Activated CD8-positive, alpha-beta T cell treated with anti-CD3 and anti-CD28 coated beads for 36 hours (primary cell): ENCODE data around the gene CROT. TPM values are rescaled to one million over a fixed set of nuclear protein-coding genes. Genes with fewer than 3 reads are reported as not detected.

Experiments
- ATAC-seq: fragments of 200-7000 bp; cut with Tn5 transposase; one replicate; pipeline ENCODE4 v1.10.0; 2021; ENCODE audit warnings: mild to moderate bottlenecking, moderate library complexity
- CTCF ChIA-PET: fragments of 350-600 bp; sonication (Branson Sonifier 250); formaldehyde crosslinking; loops from one replicate; lab custom pipeline; 2021; ENCODE audit warnings: antibody characterized with exemption; lab: Charles Lee
- POLR2A ChIA-PET: fragments of 350-600 bp; sonication (Branson Sonifier 250); formaldehyde crosslinking; loops from one replicate; lab custom pipeline; 2021; ENCODE audit warnings: antibody characterized with exemption; lab: Charles Lee
- DNase-seq: peaks from one replicate; pipeline ENCODE4 v3.0.0-alpha.2; 2020
- H3K27ac Mint-ChIP-seq: one replicate; pipeline ENCODE4 v1.8.0; 2021; ENCODE audit warnings: mild to moderate bottlenecking, mixed read lengths
- H3K27me3 Mint-ChIP-seq: one replicate; pipeline ENCODE4 v1.8.0; 2021; ENCODE audit warnings: mixed read lengths
- H3K36me3 Mint-ChIP-seq: one replicate; pipeline ENCODE4 v1.8.0; 2021; ENCODE audit warnings: low read depth, mixed read lengths
- H3K4me1 Mint-ChIP-seq: one replicate; pipeline ENCODE4 v1.8.0; 2021; ENCODE audit warnings: low read depth, mixed read lengths
- H3K4me3 Mint-ChIP-seq: one replicate; pipeline ENCODE4 v1.8.0; 2021; ENCODE audit warnings: mild to moderate bottlenecking, moderate library complexity, mixed read lengths
- H3K9me3 Mint-ChIP-seq: one replicate; pipeline ENCODE4 v1.8.0; 2021; ENCODE audit warnings: mixed read lengths
- intact Hi-C: fragments of 100-400 bp; cut with micrococcal nuclease; formaldehyde crosslinking; loops from one replicate; pipeline ENCODE4 v1.10.0; 2022
- total RNA-seq, 2 experiments: library from RNA; stranded (reverse); gene quantifications; one replicate each; pipeline ENCODE4 v1.2.3, GENCODE V29; 2021
- TF ChIP-seq, protein P1 (sequence below): fragments of 200-600 bp; IDR thresholded peaks from one replicate; pipeline ENCODE4 v1.8.0; 2022; ENCODE audit warnings: antibody characterized with exemption, mild to moderate bottlenecking

CROT gene
- total RNA-seq, 2 experiments from 2014 or later: 7.2 to 7.3 TPM

DNA sequence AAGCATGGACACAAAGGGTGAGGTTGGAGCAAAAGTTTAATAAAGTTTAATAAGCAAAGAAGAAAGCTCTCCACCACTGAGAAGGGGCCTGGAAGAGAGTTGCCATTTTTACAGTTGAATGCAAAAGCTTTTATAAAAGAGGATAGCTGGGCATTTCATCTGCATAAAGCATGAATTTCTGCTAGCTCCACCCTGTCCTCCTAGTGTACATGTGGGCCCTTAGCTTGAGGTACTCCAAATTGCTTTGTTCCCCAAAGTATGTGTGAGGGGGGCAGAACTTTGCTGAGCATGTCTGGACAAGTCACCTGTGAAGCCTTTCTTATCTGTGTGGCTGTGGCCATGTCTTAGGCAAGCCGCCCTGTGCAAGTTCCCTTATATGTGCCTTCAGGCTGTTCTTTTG lies 22.6 kb upstream of the CROT start:
- intact Hi-C loops: no loop called here
- TF ChIP-seq, protein P1, sequence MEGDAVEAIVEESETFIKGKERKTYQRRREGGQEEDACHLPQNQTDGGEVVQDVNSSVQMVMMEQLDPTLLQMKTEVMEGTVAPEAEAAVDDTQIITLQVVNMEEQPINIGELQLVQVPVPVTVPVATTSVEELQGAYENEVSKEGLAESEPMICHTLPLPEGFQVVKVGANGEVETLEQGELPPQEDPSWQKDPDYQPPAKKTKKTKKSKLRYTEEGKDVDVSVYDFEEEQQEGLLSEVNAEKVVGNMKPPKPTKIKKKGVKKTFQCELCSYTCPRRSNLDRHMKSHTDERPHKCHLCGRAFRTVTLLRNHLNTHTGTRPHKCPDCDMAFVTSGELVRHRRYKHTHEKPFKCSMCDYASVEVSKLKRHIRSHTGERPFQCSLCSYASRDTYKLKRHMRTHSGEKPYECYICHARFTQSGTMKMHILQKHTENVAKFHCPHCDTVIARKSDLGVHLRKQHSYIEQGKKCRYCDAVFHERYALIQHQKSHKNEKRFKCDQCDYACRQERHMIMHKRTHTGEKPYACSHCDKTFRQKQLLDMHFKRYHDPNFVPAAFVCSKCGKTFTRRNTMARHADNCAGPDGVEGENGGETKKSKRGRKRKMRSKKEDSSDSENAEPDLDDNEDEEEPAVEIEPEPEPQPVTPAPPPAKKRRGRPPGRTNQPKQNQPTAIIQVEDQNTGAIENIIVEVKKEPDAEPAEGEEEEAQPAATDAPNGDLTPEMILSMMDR: no peak
- Mint-ChIP-seq H3K27ac (no peak overlapping the region), H3K9me3 (peaks cover 21% of the 10 kb centered on the region), H3K27me3 (no peaks in the 10 kb centered on the region), H3K36me3 (peaks cover 22% of the 10 kb centered on the region), H3K4me3 (no peak overlapping the region), H3K4me1 (peaks cover 6% of the 10 kb centered on the region)
- ChIA-PET CTCF (interaction anchor here (1.4 to 2.7 kb wide), 2 partner anchors 10 to 93 kb away, joined by 6 to 9 read pairs; no protein-coding TSS in a partner anchor), POLR2A (interaction anchor here (2.0 kb wide), 1 partner anchor 22 kb away, joined by 4 read pairs; the partner anchor contains the start of gene CROT)
- DNase-seq (no peak), ATAC-seq (no peak)

DNA sequence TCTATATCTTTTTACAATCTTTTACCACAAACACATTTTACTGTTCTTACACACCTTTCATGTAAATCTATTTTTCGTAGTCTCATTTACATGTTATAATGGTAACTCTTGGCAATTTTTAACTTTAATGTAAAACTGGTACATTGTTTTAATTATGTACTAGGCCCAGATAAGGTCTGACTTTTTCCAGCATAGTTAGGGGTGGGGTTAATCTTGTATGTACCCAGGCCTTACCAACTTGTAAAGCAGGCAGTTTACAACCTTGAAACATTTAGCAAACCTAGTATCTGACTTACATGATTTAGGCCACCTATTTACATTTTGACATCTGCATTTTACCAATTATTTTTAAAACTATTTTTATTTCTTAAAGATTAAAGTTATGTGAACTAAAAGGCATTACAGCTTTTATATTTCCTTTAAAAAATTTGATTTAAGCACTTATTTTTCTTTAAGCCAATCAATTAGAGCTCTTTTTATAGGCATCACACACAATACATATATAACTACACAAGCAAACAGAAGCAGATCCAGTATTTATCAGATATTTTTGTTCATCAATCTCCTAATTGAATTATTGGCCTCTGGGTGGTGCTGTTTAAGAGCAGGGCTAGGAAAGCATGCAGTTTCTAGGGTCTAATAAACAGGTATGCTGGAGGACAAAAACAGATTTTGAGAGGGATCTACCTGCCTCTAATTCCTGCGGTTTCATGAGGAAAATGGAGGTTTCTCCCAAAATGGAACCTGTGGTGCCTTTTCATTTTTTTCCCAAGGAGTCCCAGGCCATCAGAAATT lies 19.7 kb upstream of the CROT start:
- TF ChIP-seq, protein P1: no peak
- no peak overlapping the region for H3K4me3 Mint-ChIP-seq
- POLR2A ChIA-PET: no interaction called here
- H3K27ac Mint-ChIP-seq: no peak overlapping the region
- CTCF ChIA-PET: interaction anchor here (1.0 kb wide), 1 partner anchor 90 kb away, joined by 3 read pairs; no protein-coding TSS in a partner anchor
- H3K27me3 Mint-ChIP-seq: no peaks in the 10 kb centered on the region
- peaks cover 49% of the 10 kb centered on the region for H3K36me3 Mint-ChIP-seq
- peaks cover 46% of the 10 kb centered on the region for H3K9me3 Mint-ChIP-seq
- intact Hi-C loops: no loop called here
- H3K4me1 Mint-ChIP-seq: peaks cover 3% of the 10 kb centered on the region
- DNase-seq (no peak), ATAC-seq (no peak)

DNA sequence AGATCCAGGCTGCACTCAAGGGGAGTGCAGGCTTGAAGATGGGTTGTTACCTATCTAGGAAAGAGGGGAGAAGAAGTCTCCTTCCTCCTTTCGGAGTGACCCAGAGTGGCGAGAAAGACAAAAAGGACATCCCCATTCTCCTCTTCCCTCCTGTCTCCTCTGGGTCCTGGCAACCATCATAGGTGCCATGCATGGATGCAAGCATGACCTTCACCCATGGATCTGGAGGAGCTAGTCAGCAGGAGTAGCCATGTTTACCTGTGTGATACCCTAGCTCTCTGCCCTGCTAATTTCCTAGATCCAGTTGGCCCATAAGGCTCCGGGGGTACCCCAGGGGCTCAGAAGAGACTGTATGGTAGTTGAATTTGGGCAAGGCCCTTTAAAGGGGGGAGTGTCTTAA lies 17.2 kb upstream of the CROT start:
- Mint-ChIP-seq H3K27ac (no peak overlapping the region), H3K36me3 (peaks cover 56% of the 10 kb centered on the region), H3K4me1 (peaks cover 7% of the 10 kb centered on the region), H3K9me3 (peaks cover 44% of the 10 kb centered on the region), H3K27me3 (no peaks in the 10 kb centered on the region), H3K4me3 (no peak overlapping the region)
- CTCF ChIA-PET: no interaction called here
- no peak for ATAC-seq
- intact Hi-C loops: no loop called here
- TF ChIP-seq, protein P1: no peak
- POLR2A ChIA-PET: no interaction called here
- no peak for DNase-seq

DNA sequence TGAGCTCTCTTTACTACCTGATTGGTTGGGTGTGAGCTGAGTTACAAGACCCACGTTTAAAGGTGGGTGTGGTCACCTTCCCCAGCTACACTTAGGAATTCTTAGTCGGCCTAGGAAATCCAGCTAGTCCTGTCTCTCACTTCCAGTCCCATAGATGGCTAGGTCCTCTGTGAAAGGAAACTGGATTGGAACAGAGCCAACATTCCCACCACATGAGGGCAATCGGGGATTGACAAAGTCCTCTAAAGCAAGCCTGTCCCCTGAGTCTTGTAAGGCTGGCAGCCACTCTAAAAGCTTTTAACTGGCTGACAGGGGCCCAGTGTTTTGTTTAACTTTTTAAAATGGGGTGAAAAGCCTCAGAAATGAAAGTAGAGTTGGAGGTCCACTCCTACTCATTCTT lies 15.1 kb upstream of the CROT start:
- POLR2A ChIA-PET: no interaction called here
- H3K4me3 Mint-ChIP-seq: no peak overlapping the region
- ATAC-seq: no peak
- peak overlapping the region; percentile 40 for H3K27ac Mint-ChIP-seq
- peaks cover 65% of the 10 kb centered on the region for H3K36me3 Mint-ChIP-seq
- peaks cover 47% of the 10 kb centered on the region for H3K9me3 Mint-ChIP-seq
- peaks cover 7% of the 10 kb centered on the region for H3K4me1 Mint-ChIP-seq
- TF ChIP-seq, protein P1: no peak
- intact Hi-C loops: no loop called here
- H3K27me3 Mint-ChIP-seq: no peaks in the 10 kb centered on the region
- no peak for DNase-seq
- CTCF ChIA-PET: interaction anchor here (1.2 kb wide), 1 partner anchor 18 kb away, joined by 4 read pairs; no protein-coding TSS in a partner anchor

DNA sequence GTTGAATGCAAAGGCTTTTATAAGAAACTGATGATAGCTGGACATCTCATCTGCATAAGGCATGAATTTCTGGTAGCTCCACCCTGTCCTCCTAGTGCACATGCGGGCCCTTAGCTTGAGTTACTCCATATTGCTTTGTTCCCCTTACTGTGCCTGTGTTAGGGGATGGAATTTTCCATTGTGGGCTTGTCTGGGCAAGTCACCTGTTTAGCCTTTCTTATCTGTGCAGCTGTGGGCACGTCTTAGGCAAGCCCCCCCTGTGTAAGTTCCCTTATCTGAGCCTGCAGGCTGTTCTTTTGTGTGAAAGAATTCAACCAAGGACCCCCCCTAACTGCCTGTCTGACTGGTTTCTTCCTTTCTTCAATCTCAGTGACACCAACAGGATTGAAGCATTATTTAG lies 14.5 kb upstream of the CROT start:
- Mint-ChIP-seq H3K4me3 (no peak overlapping the region), H3K27me3 (no peaks in the 10 kb centered on the region), H3K27ac (peak overlapping the region; percentile 66), H3K9me3 (peaks cover 44% of the 10 kb centered on the region), H3K4me1 (peaks cover 7% of the 10 kb centered on the region), H3K36me3 (peaks cover 66% of the 10 kb centered on the region)
- DNase-seq: no peak
- TF ChIP-seq, protein P1: no peak
- ChIA-PET POLR2A (no interaction called here), CTCF (no interaction called here)
- intact Hi-C loops: no loop called here
- no peak for ATAC-seq
